ENCODE results near the gene TTC39A.

GRCh38 chr1:51305371-51305823 lies 25.0 kb downstream of the TTC39A start:
- no peak for TF ChIP-seq CTCF (optimal IDR thresholded peaks at IDR 0.05 in 1 of 3, IDR thresholded peaks at IDR 0.05 in 1 of 3, conservative IDR thresholded peaks at IDR 0.05 in 1 of 3; ENCODE audit: extremely low read depth in 1 of 3, insufficient read depth in 2 of 3, low read length in 3 of 3)
- TF ChIP-seq EZH2 (IDR thresholded peaks at IDR 0.05; ENCODE audit: low read length): no peak

Data from keratinocyte (primary cell).